Stimulated activated CD8-positive, alpha-beta memory T cell treated with anti-CD3 and anti-CD28 coated beads, Interleukin-7, amount 100 ng/mL, for 4 hours (primary cell): ENCODE results near the gene SLC25A39.
A peak's percentile ranks its signal among the peaks of the same experiment; 100 is the strongest.
"Not testable (repeated sequence)": the region's sequence is repeated elsewhere in the genome, so short reads cannot be mapped to it uniquely, and the experiment has no call there.

ENCODE experiments used
- DNase-seq, 2 donors: peaks; one replicate each; pipeline ENCODE4 v3.0.0-alpha.2; 2020; ENCODE audit warnings: low read depth in 2 of 2

The SLC25A39 gene

GRCh38 chr17:44354582-44355561 lies 30.2 kb upstream of the SLC25A39 start:
- peak in 1 of 2 donors; percentile 61 for DNase-seq

- DNase-seq: peak in 1 of 2 donors; percentile 14
Observed at GRCh38 chr17:44353672-44354331, 29.2 kb upstream of the SLC25A39 start.

GRCh38 chr17:44352828-44353671 lies 28.4 kb upstream of the SLC25A39 start:
- no peak for DNase-seq

- no peak for DNase-seq
Observed at GRCh38 chr17:44351961-44352827, 27.6 kb upstream of the SLC25A39 start.

- no peak for DNase-seq
Observed at GRCh38 chr17:44351464-44351863, 26.8 kb upstream of the SLC25A39 start.

- peak; percentile 38 to 56 for DNase-seq
Observed at GRCh38 chr17:44350733-44351226, 26.2 kb upstream of the SLC25A39 start.

GRCh38 chr17:44349553-44350070 lies 25.0 kb upstream of the SLC25A39 start:
- DNase-seq: no peak

GRCh38 chr17:44348988-44349364 lies 24.4 kb upstream of the SLC25A39 start:
- no peak for DNase-seq

GRCh38 chr17:44348234-44348987 lies 23.8 kb upstream of the SLC25A39 start:
- no peak for DNase-seq

- DNase-seq: not testable (repeated sequence)
Observed at GRCh38 chr17:44347206-44348055, 22.8 kb upstream of the SLC25A39 start.

GRCh38 chr17:44346064-44346844 lies 21.6 kb upstream of the SLC25A39 start:
- DNase-seq: no peak

GRCh38 chr17:44345454-44346026 lies 20.9 kb upstream of the SLC25A39 start:
- DNase-seq: peak; percentile 22 to 26

GRCh38 chr17:44344939-44345453 lies 20.4 kb upstream of the SLC25A39 start, which contains the start of gene GRN:
GRN (plus strand) TSS chr17:44345302; CDS start chr17:44349165, 3,863 bp downstream.
- peak; percentile 74 to 75 for DNase-seq

GRCh38 chr17:44343510-44344209 lies 19.0 kb upstream of the SLC25A39 start:
- no peak for DNase-seq

GRCh38 chr17:44340553-44340952 lies 15.9 kb upstream of the SLC25A39 start:
- not testable (repeated sequence) for DNase-seq

GRCh38 chr17:44338702-44339101 lies 14.1 kb upstream of the SLC25A39 start:
- no peak for DNase-seq

GRCh38 chr17:44335968-44336367 lies 11.3 kb upstream of the SLC25A39 start:
- DNase-seq: no peak
